HL-60 (cell line): ENCODE results near the gene CNDP2.

ENCODE experiments used
- DNase-seq, 2 experiments: peaks; one replicate each; pipeline ENCODE4 v3.0.0-alpha.2; 2010 to 2020; ENCODE audit warnings: low read depth in 1 of 2, low spot score in 1 of 2
- H3K27ac ChIP-seq: fragments of 250-450 bp; sonication (Bioruptor Pico); replicated peaks from 2 replicates; pipeline ENCODE4 v1.5.1; 2020; ENCODE audit warnings: mild to moderate bottlenecking, moderate library complexity
- H3K27me3 ChIP-seq: fragments of 250-450 bp; sonication (Bioruptor Pico); 2 replicates; pipeline ENCODE4 v1.5.1; 2021; ENCODE audit warnings: mild to moderate bottlenecking, moderate library complexity; ENCODE audit not compliant: insufficient read depth, poor library complexity, severe bottlenecking
- H3K4me3 ChIP-seq: replicated peaks from 2 replicates; pipeline ENCODE4 v1.5.1; 2011; ENCODE audit warnings: mild to moderate bottlenecking, control low read depth, low read length; ENCODE audit not compliant: insufficient read depth
- GABPA ChIP-seq: IDR thresholded peaks from 2 replicates; pipeline ENCODE4 v1.6.1; 2012; ENCODE audit warnings: low read depth
- POLR2AphosphoS5 ChIP-seq: IDR thresholded peaks from 2 replicates; pipeline ENCODE4 v1.6.1; 2012; ENCODE audit warnings: low read depth
- SPI1 ChIP-seq: IDR thresholded peaks from 2 replicates; pipeline ENCODE4 v1.6.1; 2012; ENCODE audit warnings: low read depth, mild to moderate bottlenecking, borderline replicate concordance
- TF ChIP-seq, protein P1 (sequence below): IDR thresholded peaks from one replicate; pipeline ENCODE4 v1.5.1; 2011; ENCODE audit warnings: low read length, control low read depth, inconsistent platforms; ENCODE audit not compliant: insufficient read depth
- TF ChIP-seq, protein P2 (sequence below): IDR thresholded peaks from 2 replicates; pipeline ENCODE4 v1.6.1; 2012; ENCODE audit warnings: low read depth; ENCODE audit not compliant: insufficient replicate concordance

CNDP2 gene

DNA sequence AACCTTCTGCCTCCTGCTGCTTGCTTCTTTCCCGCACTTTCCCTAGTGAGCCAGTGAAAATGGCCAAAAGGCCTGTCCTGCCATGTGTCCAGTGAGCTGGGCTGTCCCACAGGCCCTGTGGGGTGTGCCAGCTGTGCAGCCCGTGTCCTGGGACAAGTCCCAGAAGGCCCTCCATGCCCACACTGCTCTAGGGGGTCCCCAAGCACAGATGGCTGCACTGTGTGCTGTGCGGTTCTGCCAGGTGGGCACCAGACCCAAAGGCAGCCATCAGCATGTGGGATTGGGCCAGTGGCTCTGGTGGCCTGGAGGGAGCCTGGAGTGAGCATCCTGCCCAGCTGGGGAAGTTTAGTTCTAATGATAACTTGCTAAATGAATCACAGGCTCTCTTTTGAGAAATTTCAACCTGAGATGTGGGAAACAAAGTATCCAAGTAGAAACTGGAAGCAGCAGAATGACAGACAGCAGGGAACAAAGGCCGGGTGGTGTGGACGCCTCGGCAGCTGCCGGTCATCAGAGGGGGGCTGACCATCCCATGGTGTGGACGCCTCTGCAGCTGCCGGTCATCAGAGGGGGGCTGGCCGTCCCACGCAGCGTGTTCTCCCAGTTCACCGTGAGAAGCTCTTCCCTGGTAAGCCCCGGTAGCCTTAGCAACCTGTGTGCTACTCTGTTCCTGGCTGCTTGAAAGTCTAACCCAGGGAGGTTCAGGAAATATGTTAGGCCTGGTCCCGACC, 9.9 kb upstream of the CNDP2 start:
- DNase-seq, result no peak
- H3K27ac ChIP-seq, result no peak overlapping the region
- H3K27me3 ChIP-seq, result peaks cover 12% of the 10 kb centered on the region
- no peak overlapping the region for H3K4me3 ChIP-seq
- TF ChIP-seq, protein P1, sequence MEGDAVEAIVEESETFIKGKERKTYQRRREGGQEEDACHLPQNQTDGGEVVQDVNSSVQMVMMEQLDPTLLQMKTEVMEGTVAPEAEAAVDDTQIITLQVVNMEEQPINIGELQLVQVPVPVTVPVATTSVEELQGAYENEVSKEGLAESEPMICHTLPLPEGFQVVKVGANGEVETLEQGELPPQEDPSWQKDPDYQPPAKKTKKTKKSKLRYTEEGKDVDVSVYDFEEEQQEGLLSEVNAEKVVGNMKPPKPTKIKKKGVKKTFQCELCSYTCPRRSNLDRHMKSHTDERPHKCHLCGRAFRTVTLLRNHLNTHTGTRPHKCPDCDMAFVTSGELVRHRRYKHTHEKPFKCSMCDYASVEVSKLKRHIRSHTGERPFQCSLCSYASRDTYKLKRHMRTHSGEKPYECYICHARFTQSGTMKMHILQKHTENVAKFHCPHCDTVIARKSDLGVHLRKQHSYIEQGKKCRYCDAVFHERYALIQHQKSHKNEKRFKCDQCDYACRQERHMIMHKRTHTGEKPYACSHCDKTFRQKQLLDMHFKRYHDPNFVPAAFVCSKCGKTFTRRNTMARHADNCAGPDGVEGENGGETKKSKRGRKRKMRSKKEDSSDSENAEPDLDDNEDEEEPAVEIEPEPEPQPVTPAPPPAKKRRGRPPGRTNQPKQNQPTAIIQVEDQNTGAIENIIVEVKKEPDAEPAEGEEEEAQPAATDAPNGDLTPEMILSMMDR, result no peak

DNA sequence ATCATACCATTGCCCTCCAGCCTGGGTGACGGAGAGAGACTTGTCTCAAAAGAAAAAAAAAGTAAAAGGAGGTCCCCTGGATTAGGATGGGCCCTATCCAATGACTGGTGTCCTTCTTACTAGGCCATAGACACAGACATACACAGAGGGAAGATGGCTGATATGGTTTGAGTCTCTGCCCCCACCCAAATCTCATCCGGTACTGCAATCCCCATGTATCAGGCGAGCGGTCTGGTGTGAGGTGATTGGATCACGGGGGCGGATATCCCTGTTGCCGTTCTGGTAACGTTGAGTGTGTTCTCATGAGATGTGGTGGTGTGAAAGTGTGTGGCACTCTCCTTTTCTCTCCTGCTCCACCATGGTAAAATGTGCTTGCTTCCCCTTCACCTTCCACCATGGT, 7.8 kb upstream of the CNDP2 start:
- H3K27ac ChIP-seq, result no peak overlapping the region
- no peak for DNase-seq
- TF ChIP-seq, protein P2, sequence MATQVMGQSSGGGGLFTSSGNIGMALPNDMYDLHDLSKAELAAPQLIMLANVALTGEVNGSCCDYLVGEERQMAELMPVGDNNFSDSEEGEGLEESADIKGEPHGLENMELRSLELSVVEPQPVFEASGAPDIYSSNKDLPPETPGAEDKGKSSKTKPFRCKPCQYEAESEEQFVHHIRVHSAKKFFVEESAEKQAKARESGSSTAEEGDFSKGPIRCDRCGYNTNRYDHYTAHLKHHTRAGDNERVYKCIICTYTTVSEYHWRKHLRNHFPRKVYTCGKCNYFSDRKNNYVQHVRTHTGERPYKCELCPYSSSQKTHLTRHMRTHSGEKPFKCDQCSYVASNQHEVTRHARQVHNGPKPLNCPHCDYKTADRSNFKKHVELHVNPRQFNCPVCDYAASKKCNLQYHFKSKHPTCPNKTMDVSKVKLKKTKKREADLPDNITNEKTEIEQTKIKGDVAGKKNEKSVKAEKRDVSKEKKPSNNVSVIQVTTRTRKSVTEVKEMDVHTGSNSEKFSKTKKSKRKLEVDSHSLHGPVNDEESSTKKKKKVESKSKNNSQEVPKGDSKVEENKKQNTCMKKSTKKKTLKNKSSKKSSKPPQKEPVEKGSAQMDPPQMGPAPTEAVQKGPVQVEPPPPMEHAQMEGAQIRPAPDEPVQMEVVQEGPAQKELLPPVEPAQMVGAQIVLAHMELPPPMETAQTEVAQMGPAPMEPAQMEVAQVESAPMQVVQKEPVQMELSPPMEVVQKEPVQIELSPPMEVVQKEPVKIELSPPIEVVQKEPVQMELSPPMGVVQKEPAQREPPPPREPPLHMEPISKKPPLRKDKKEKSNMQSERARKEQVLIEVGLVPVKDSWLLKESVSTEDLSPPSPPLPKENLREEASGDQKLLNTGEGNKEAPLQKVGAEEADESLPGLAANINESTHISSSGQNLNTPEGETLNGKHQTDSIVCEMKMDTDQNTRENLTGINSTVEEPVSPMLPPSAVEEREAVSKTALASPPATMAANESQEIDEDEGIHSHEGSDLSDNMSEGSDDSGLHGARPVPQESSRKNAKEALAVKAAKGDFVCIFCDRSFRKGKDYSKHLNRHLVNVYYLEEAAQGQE, result no peak
- TF ChIP-seq, protein P1, result no peak
- TF ChIP-seq POLR2AphosphoS5, result no peak
- no peak for TF ChIP-seq GABPA
- H3K4me3 ChIP-seq, result no peak overlapping the region
- peaks cover 12% of the 10 kb centered on the region for H3K27me3 ChIP-seq

DNA sequence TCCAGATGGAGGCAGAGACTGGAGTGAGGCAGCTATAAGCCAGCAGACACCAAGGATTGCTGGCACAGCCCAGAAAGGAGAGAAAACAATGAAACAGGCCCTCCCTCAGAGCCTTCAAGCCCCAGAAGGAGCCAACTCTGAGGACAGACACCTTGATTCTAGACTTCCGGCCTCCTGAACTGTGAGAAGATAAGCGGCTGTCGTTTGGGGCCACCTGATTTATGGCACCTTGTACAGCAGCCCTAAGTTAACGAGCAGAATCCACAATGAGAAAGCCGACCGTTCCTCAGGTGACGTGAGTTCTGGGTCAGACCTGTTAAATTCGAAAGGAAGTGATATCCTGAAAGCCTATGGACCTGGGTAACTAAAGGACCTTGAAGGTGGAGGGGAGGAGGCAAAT, 7.3 kb upstream of the CNDP2 start:
- Histone ChIP-seq H3K4me3 (no peak overlapping the region), H3K27ac (no peak overlapping the region), H3K27me3 (peaks cover 12% of the 10 kb centered on the region)
- TF ChIP-seq, protein P2, result no peak
- no peak for TF ChIP-seq SPI1
- TF ChIP-seq POLR2AphosphoS5, result no peak
- TF ChIP-seq, protein P1, result no peak
- TF ChIP-seq GABPA, result no peak
- DNase-seq, result no peak

DNA sequence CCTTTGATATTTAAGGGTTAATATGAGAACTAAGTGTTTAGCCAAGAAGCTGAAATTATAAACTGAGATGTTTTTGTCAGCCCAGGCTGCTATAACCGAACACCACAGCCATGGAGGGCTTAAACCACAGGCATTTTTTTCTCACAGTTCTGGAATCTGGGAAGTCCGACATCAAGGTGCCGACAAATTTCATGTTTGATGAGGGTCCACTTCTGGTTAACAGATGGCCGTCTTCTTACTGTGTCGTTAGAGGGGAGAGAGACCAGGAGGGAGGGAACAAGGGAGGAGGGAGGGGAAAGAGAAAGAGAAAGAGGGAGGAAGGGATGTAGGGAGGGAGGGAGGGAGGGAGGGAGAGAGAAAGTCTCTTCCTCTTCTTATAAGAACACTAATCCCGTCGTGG, 6.5 kb upstream of the CNDP2 start:
- DNase-seq, result no peak
- Histone ChIP-seq H3K27ac (no peak overlapping the region), H3K27me3 (peaks cover 12% of the 10 kb centered on the region), H3K4me3 (no peak overlapping the region)
- TF ChIP-seq SPI1, result no peak
- TF ChIP-seq, protein P1, result no peak
- no peak for TF ChIP-seq GABPA
- TF ChIP-seq, protein P2, result no peak
- TF ChIP-seq POLR2AphosphoS5, result no peak
